Body of pancreas (tissue), 4 donors: ENCODE data around the gene CRTC2. TPM values are rescaled to one million over a fixed set of nuclear protein-coding genes. Genes with fewer than 3 reads are reported as not detected.
"Not testable (repeated sequence)": the region's sequence is repeated elsewhere in the genome, so short reads cannot be mapped to it uniquely, and the experiment has no call there.

ENCODE experiments used
- ATAC-seq: fragments of 150-250 bp; one replicate; pipeline ENCODE4 v1.9.1; 2016
- DNase-seq, 4 donors: peaks; one replicate each; pipeline ENCODE4 v3.0.0-alpha.2; 2019
- H3K27ac ChIP-seq, 4 donors: fragments of 200-600 bp; sonication (generic); 1 replicate in 3 of 4; 2 replicates in 1 of 4; pipeline versions ENCODE4 v1.5.1 to v1.6.1; 2016 to 2019; ENCODE audit warnings: mild to moderate bottlenecking in 1 of 4, mixed read lengths in 1 of 4, moderate library complexity in 1 of 4
- H3K27me3 ChIP-seq, 2 donors: fragments of 200-600 bp; sonication (generic); one replicate each; pipeline ENCODE4 v1.6.0; 2016; ENCODE audit warnings: mild to moderate bottlenecking in 1 of 2
- H3K36me3 ChIP-seq, 2 donors: fragments of 200-600 bp; sonication (generic); replicated peaks in 1 of 2; 2 replicates each; pipeline ENCODE4 v1.5.1; 2016; ENCODE audit warnings: low read depth in 2 of 2; ENCODE audit not compliant: insufficient read depth in 1 of 2
- H3K4me1 ChIP-seq: fragments of 200-600 bp; sonication (generic); one replicate; pipeline ENCODE4 v1.6.0; 2016
- H3K4me3 ChIP-seq, 2 donors: fragments of 200-600 bp; sonication (generic); 1 replicate in 1 of 2; 2 replicates in 1 of 2; pipeline ENCODE4 v1.5.1; 2016 to 2019
- H3K9me3 ChIP-seq, 3 donors: fragments of 200-600 bp; sonication (generic); 1 replicate in 2 of 3; 2 replicates in 1 of 3; pipeline ENCODE4 v1.5.1; 2016
- POLR2A ChIP-seq, 3 donors: fragments of 450-650 bp; IDR thresholded peaks; one replicate each; pipeline ENCODE4 v1.6.1; 2016; ENCODE audit warnings: antibody characterized with exemption in 3 of 3, mild to moderate bottlenecking in 2 of 3
- WGBS, 2 donors: methylation state at CpG; one replicate each; pipeline ENCODE4 v1.1.5; 2017; 5-methylcytosine and 5-hydroxymethylcytosine counted together
- intact Hi-C: fragments of 100-400 bp; cut with DNase I; formaldehyde crosslinking; loops from one replicate; pipeline ENCODE4 v1.15.1; 2023
- total RNA-seq, 2 donors: library from RNA; depleted of rRNA; stranded (reverse); fragments of >200 nt; gene quantifications; one replicate each; pipeline ENCODE4 v1.1.0, GENCODE V29; 2016
- TF ChIP-seq, protein P1 (sequence below), 7 experiments: fragments of 450-650 bp in 4 of 7; fragments of 200-600 bp in 3 of 7; sonication (generic) in 3 of 7; IDR thresholded peaks; one replicate each; pipeline ENCODE4 v1.5.1; 2016 to 2019; ENCODE audit warnings: antibody characterized with exemption in 7 of 7

The CRTC2 gene
- total RNA-seq, 2 donors from 2014 or later, result 15.2 to 15.8 TPM

DNA sequence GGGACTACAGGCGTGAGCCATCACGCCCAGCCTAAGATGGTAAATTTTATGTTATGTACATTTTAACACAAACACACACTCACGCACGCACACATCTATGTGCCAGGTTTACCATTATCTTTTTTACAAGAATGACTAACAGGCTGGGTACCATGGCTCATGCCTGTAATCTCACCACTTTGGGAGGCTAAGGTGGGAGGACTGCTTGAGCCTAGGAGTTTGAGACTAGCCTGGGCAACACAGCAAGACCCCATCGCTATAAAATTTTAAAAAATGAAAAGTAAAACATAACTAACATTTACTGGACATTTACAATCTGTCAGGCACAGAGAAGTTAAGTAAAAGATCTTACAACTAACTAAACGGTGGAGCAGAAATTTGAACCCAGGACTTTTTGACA, 50.3 kb downstream of the CRTC2 start:
- no peaks in the 10 kb centered on the region for H3K9me3 ChIP-seq
- DNase-seq (no peak), ATAC-seq (no peak)
- peaks cover 5% of the 10 kb centered on the region for H3K4me1 ChIP-seq
- intact Hi-C loops, result no loop called here
- H3K27ac ChIP-seq, result no peak overlapping the region
- TF ChIP-seq, protein P1, sequence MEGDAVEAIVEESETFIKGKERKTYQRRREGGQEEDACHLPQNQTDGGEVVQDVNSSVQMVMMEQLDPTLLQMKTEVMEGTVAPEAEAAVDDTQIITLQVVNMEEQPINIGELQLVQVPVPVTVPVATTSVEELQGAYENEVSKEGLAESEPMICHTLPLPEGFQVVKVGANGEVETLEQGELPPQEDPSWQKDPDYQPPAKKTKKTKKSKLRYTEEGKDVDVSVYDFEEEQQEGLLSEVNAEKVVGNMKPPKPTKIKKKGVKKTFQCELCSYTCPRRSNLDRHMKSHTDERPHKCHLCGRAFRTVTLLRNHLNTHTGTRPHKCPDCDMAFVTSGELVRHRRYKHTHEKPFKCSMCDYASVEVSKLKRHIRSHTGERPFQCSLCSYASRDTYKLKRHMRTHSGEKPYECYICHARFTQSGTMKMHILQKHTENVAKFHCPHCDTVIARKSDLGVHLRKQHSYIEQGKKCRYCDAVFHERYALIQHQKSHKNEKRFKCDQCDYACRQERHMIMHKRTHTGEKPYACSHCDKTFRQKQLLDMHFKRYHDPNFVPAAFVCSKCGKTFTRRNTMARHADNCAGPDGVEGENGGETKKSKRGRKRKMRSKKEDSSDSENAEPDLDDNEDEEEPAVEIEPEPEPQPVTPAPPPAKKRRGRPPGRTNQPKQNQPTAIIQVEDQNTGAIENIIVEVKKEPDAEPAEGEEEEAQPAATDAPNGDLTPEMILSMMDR (IDR thresholded peaks at IDR 0.05), result no peak
- no peak for TF ChIP-seq POLR2A (IDR thresholded peaks at IDR 0.05)
- H3K4me3 ChIP-seq, result no peak overlapping the region
- H3K27me3 ChIP-seq, result no peaks in the 10 kb centered on the region
- 92 to 100% methylated on average over 6 of the region's 6 CpGs for WGBS, 2 donors
- no peaks in the 10 kb centered on the region for H3K36me3 ChIP-seq

- no peak for ATAC-seq
- H3K36me3 ChIP-seq, result no peaks in the 10 kb centered on the region
- H3K27ac ChIP-seq, result no peak overlapping the region
- H3K9me3 ChIP-seq, result no peaks in the 10 kb centered on the region
- TF ChIP-seq, protein P1 (IDR thresholded peaks at IDR 0.05), result no peak
- no peak for TF ChIP-seq POLR2A (IDR thresholded peaks at IDR 0.05)
- DNase-seq, result no peak
- WGBS, 2 donors, result 83 to 90% methylated on average over 6 of the region's 6 CpGs
- intact Hi-C loops, result no loop called here
- H3K4me3 ChIP-seq, result no peak overlapping the region
- H3K27me3 ChIP-seq, result no peaks in the 10 kb centered on the region
- H3K4me1 ChIP-seq, result no peaks in the 10 kb centered on the region
Measured at GRCh38 chr1:153907134-153907533, 51.3 kb downstream of the CRTC2 start.

GRCh38 chr1:153906396-153906795, 52.0 kb downstream of the CRTC2 start:
- intact Hi-C loops, result no loop called here
- Histone ChIP-seq H3K36me3 (no peaks in the 10 kb centered on the region), H3K27ac (no peak overlapping the region), H3K4me3 (no peak overlapping the region), H3K9me3 (no peaks in the 10 kb centered on the region), H3K27me3 (no peaks in the 10 kb centered on the region), H3K4me1 (no peaks in the 10 kb centered on the region)
- 83 to 100% methylated on average over 1 of the region's 1 CpG for WGBS, 2 donors
- DNase-seq, result no peak
- ATAC-seq, result no peak
- TF ChIP-seq, protein P1 (IDR thresholded peaks at IDR 0.05), result no peak
- TF ChIP-seq POLR2A (IDR thresholded peaks at IDR 0.05), result no peak

DNA sequence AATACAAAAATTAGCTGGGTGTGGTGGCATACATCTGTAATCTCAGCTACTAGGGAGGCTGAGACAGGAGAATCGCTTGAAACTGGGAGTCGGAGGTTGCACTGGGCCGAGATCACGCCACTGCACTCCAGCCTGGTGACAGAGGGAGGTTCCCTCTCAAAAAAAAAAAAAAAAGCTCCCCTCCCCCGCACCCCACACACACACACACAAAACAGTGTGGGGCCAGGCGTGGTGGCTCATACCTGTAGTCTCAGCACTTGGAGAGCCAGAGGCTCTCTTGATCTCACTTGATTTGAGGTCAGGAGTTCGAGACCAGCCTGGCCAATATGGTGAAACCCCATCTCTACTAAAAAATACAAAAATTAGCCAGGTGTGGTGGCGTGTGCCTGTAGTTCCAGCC, 52.5 kb downstream of the CRTC2 start:
- ATAC-seq, DNase-seq, H3K36me3 ChIP-seq, H3K9me3 ChIP-seq, H3K27ac ChIP-seq, H3K27me3 ChIP-seq, intact Hi-C loops, H3K4me1 ChIP-seq, H3K4me3 ChIP-seq: not testable (repeated sequence)
- WGBS, 2 donors, result 84 to 98% methylated on average over 8 of the region's 8 CpGs

DNA sequence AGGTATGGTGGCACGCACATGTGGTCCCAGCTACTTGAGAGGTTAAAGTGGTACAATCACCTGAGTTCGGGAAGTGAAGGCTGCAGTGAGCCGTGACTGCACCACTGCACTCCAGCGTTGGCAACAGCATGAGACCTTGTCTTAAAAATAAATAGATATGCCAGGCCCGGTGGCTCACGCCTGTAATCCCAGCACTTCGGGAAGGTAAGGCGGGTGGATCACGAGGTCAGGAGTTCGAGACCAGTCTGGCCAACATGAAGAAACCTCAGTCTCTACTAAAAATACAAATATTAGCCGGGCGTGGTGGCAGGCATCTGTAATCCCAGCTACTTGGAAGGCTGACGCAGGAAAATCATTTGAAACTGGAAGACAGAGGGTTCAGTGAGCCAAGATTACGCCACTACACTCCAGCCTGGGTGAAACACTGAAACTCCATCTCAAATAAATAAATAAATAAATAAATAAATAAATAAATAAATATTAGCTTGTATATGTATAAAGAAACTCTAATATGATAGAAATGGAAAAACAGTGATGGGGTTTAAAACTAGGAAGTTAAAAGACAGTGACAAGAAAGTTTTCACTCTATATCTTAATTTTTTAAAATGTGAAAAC, 54.5 kb downstream of the CRTC2 start:
- no peaks in the 10 kb centered on the region for H3K9me3 ChIP-seq
- no peaks in the 10 kb centered on the region for H3K36me3 ChIP-seq
- ATAC-seq, result no peak
- 85 to 89% methylated on average over 14 of the region's 14 CpGs for WGBS, 2 donors
- no peak for DNase-seq
- H3K4me3 ChIP-seq, result no peak overlapping the region
- H3K27me3 ChIP-seq, result no peaks in the 10 kb centered on the region
- intact Hi-C loops, result no loop called here
- H3K27ac ChIP-seq, result no peak overlapping the region
- TF ChIP-seq, protein P1 (IDR thresholded peaks at IDR 0.05), result no peak
- H3K4me1 ChIP-seq, result no peaks in the 10 kb centered on the region
